WTC11 (cell line): Measurements from ENCODE around the gene UBASH3B. TPM values are rescaled to one million over a fixed set of nuclear protein-coding genes. Genes with fewer than 3 reads are reported as not detected.

Source experiments
- total RNA-seq: library from RNA; stranded (reverse); gene quantifications from 3 replicates; pipeline ENCODE4 v1.2.3, GENCODE V29; 2021

UBASH3B gene
- total RNA-seq, 1 experiment from 2014 or later, result 21.1 TPM

Other genes with a start within 250 kb of the UBASH3B start
- gene CRTAM, start 182.8 kb downstream of the UBASH3B start, total RNA-seq, result not detected in 3 replicates
- gene JHY, start 227.0 kb downstream of the UBASH3B start, total RNA-seq, result 1.1 to 1.6 TPM (median 1.4 TPM) in 3 replicates